HG03432 (cell line): Measurements from ENCODE around the gene UBAP2L.

Experiments used
- ATAC-seq: cut with Tn5 transposase; IDR thresholded peaks from one replicate; pipeline ENCODE4 v1.9.1; 2021; ENCODE audit warnings: mild to moderate bottlenecking, moderate library complexity; ENCODE audit not compliant: unreplicated experiment

The UBAP2L gene

GRCh38 chr1:154220071-154220969 is at the start of gene UBAP2L:
UBAP2L (plus strand) TSS chr1:154220955; CDS start chr1:154225124, 4,169 bp downstream.
- peak; percentile 87 for ATAC-seq

- ATAC-seq = no peak
Measured at GRCh38 chr1:154171223-154171583, 49.6 kb upstream of the UBAP2L start.

- ATAC-seq = no peak
Measured at GRCh38 chr1:154171880-154172279, 48.9 kb upstream of the UBAP2L start.

- peak; percentile 40 for ATAC-seq
Measured at GRCh38 chr1:154174654-154175053, 46.1 kb upstream of the UBAP2L start.

- no peak for ATAC-seq
Measured at GRCh38 chr1:154176337-154176736, 44.4 kb upstream of the UBAP2L start.

- no peak for ATAC-seq
Measured at GRCh38 chr1:154178013-154178412, 42.7 kb upstream of the UBAP2L start.

- no peak for ATAC-seq
Measured at GRCh38 chr1:154178911-154179811, 41.6 kb upstream of the UBAP2L start.

GRCh38 chr1:154179946-154180687 is 40.6 kb upstream of the UBAP2L start:
- no peak for ATAC-seq

- ATAC-seq = no peak
Measured at GRCh38 chr1:154181944-154182343, 38.8 kb upstream of the UBAP2L start.

- peak; percentile 51 for ATAC-seq
Measured at GRCh38 chr1:154182344-154183045, 38.3 kb upstream of the UBAP2L start.

- peak; percentile 84 for ATAC-seq
Measured at GRCh38 chr1:154183046-154183915, 37.5 kb upstream of the UBAP2L start.

- ATAC-seq = no peak
Measured at GRCh38 chr1:154186177-154186576, 34.6 kb upstream of the UBAP2L start.

- no peak for ATAC-seq
Measured at GRCh38 chr1:154186852-154187501, 33.8 kb upstream of the UBAP2L start.

GRCh38 chr1:154190550-154190949 is 30.2 kb upstream of the UBAP2L start:
- no peak for ATAC-seq

GRCh38 chr1:154191990-154192461 is 28.7 kb upstream of the UBAP2L start, which contains the start of gene TPM3:
TPM3 (minus strand) TSS chr1:154192100; CDS start chr1:154192018, 82 bp downstream.
- ATAC-seq = no peak

- no peak for ATAC-seq
Measured at GRCh38 chr1:154192476-154192875, 28.3 kb upstream of the UBAP2L start.

GRCh38 chr1:154193821-154194220 is 26.9 kb upstream of the UBAP2L start:
- no peak for ATAC-seq

GRCh38 chr1:154198756-154199562 is 21.8 kb upstream of the UBAP2L start:
- no peak for ATAC-seq
